ENCODE data around the gene KIF5A.

Gene KIF5A

DNA sequence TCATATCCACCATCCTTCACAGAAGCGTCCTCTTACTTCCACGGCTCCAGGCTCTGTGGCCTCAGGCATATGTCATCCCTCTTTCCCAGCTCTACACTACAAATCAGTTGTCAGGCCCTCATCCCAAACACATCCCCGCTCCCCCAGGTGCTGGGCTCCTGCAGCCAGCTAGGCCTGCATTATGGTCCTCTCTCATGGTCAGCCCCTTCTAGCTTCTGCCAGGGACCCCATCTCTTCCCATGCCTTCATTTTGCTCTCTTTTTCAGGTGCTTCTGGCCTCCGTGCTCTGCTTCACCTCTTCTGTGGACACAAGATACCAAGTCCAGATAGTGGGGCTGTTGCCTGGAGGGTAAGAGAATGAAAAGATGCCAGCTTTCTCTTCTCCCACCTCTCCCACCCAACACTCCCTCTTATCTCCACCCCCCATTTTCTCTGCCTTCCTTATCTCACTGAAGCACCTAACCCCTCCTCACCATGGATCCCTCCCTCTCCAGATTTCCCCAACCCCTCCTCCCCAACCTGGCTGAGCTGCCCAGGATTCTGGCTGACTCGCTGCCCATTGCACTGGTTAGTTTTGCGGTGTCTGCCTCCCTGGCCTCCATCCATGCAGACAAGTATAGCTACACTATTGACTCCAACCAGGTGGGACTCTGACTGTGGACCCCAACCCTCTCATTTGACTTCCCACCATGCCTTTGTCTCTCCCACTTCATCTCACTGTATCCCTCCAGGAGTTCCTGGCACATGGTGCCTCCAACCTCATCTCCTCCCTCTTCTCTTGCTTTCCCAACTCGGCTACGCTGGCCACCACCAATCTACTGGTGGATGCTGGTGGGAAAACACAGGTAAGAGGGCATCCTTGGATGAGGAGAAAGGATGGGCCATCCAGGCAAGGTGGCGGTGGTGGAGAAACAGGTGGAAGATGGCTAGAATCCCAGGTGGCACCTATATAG lies 72.7 kb downstream of the KIF5A start:
- DNase-seq = no peak

DNA sequence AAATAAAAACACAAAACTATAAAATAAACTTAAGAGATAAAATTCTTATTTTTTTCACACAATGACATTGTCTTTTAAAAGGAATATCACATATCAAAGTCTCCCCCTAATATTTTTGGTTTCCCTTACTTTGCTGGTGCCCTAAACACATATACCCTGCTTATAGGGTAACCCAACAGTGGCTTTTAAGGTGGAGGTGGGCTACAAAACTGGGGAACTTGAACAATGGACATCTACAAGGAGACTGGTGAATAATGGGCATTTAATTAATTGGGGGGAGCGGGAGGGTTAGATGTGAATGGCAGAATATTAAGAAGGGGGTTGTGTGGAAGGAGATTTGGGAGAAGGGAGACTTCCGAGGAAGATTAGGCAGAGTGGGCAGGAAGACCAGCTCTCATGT lies 73.5 kb downstream of the KIF5A start:
- DNase-seq = no peak

DNA sequence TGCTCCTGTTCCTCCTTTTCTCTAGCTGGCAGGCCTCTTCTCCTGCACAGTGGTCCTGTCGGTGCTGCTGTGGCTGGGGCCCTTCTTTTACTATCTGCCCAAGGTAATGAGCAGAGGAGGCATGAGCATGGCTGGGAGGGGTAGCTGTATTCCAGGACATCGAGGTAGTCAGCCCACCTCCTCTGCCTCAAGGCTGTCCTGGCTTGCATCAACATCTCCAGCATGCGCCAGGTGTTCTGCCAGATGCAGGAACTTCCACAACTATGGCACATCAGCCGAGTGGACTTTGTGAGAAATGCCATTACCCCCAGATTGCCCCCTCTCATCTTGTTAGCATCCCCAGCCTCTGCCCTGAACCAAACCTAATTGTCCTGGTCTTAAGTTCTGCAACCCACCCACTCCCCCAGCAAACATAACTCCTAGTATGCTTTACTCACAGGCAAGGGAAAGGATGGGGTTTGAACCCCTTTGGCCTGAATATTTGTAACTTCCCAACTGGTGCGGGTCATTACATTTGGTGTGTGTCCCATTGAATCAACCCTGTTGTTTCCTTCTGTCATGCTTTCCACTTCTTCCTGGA lies 74.1 kb downstream of the KIF5A start:
- no peak for DNase-seq

DNA sequence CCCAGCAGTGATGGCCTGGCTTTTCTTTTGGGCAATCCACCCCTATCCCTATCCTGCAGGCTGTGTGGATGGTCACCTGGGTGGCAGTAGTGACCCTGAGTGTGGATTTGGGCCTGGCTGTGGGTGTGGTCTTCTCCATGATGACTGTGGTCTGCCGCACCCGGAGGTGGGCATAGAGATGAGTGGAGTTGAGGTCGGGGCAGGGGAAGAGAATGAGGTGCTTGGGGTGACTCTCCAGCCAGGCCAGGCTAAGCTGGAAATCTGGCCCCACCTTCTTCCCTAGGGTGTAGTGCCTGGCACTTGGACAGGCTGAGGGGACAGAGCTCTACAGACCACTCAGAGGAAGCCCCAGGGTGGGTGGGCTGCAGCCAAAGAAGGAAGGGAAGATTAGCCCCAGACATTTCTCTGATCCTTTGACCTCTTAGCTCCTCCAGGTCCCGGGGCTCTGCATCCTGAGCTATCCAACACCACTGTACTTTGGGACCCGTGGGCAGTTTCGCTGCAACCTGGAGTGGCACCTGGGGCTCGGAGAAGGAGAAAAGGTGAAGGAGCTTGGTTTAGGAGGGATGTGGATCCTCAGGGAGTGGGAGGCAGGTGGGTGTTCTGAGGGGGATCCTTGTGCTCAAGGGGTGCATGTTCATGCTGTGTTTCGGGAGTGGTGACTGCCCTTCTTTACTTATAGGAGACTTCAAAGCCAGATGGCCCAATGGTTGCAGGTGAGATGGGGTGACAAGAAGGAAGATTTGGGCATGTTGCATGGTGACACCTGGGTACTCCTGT lies 74.8 kb downstream of the KIF5A start:
- DNase-seq = no peak

DNA sequence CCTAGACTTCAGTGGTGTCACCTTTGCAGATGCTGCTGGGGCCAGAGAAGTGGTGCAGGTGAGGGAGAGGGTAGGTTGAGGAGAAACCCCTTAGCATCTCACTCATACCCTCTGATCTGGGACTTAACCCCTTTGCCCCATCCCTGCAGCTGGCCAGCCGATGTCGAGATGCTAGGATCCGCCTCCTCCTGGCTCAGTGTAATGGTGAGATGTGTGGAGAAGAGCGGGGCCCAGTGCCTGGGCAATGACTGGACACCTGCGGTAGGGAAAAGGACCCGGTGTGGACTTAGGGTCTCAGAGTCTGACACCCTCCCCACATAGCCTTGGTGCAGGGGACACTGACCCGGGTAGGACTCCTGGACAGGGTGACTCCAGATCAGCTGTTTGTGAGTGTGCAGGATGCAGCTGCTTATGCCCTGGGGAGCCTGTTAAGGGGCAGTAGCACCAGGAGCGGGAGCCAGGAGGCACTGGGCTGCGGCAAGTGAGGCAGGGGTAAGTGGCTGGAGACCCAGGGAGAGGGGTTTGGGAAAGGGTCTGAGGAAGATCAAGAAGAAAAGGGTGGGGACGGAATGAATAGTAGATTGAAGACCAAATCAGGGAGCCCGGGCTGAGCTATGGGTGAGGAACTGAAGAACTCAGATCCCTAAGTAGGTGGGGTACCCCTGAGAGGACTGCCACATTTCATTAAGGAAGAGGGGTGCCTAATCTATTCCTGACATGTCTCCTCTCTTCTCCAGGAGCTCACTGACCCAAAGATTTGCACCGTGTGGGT lies 75.6 kb downstream of the KIF5A start:
- DNase-seq = no peak

DNA sequence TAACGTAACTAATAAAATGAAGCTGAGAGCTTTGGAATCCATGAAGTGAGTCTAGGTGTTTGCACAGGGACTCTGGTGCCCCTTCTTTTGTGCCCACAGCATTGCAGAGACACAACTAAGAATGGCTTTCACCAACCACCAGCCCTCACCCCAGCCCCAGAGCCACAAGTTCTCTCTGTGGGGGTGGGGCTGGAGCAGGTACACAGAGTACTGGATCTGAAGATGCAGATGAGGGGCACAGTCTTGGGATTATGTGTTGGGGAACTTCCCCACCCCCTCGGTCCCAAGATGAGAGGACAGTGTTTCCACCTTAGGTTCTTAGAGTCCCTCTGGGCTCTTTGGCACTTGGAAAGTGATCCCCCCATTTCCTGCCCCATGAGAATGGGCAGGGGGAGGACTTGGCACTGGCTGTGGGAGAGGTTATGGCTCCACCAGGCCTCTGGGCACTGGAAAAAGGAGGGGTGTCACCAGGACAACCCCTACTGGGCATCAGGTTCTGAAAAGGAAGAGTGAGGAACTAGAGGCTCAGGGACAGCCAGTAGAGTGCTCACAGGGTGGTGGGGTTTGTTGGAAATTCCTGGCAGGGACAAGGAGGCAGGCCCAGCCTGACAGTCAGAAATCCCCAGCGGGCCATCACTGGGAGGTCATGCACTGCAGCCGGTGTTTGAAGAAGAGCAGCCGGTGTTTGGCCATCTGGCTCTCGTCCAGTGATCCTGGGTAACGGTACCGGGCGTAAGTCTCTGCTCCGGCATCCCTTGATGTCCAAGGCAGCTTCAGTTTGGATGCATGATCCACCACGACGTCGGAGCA lies 76.5 kb downstream of the KIF5A start:
- no peak for DNase-seq

DNA sequence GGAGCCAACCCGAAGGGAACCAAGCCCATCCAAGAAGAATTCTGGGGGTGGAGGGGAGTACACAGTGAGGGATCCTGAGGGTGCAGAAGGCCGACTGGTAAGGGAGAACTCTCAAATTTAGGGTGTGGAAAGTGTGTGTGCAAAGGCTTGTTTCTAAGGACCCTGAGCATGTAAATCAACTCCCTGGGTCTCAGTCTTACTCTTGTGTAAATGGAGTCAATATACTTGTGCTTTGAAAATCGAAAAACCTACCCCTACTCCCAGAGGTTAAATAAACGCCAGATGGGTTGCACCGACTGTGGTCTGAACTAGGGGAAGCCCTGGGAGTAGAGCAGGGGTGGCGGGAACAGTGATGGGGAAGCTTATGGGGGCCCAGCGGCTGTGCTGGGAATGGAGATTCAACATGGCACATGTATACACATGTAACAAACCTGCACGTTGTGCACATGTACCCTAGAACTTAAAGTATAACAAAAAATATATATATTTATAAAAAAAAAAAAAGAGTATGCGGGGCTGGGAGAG lies 77.1 kb downstream of the KIF5A start:
- no peak for DNase-seq

DNA sequence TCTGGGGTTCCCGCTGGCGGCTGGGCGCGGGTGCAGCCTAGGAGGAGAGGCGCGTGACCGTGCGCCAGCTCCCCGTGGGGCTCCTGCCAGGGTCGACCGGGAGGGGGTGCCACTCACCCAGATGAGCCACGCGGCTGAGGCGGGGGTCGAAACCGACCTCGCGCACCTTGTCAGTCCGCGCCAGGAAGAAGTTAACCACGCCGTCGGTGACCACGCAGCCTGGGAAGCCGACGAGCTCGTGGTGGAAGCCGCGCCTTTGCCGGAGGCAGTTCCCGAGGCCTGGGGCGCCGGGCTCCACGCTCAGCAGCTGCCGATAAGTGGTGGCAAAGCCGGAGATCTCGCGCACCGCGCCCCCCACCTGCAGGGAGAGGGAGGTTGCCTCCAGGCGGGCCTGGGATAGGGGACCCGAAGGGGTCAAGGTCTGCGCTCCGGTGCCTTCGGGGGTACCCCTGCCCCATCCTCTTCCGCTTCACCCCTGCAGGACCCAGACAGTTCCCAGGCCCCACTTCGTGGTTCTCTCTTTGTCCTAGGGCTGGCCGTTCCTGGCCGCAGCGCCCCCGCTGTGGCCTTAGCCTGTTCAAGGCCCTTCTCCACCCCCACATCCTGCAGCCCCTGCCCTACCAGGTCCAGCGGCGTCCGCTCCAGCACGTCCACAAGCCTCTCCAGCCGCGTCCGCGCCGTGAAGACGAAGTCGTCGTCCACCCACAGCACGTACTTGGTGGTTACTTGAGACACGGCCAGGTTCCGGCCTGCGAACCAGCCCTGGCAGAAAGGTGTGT lies 77.8 kb downstream of the KIF5A start:
- no peak for DNase-seq

DNA sequence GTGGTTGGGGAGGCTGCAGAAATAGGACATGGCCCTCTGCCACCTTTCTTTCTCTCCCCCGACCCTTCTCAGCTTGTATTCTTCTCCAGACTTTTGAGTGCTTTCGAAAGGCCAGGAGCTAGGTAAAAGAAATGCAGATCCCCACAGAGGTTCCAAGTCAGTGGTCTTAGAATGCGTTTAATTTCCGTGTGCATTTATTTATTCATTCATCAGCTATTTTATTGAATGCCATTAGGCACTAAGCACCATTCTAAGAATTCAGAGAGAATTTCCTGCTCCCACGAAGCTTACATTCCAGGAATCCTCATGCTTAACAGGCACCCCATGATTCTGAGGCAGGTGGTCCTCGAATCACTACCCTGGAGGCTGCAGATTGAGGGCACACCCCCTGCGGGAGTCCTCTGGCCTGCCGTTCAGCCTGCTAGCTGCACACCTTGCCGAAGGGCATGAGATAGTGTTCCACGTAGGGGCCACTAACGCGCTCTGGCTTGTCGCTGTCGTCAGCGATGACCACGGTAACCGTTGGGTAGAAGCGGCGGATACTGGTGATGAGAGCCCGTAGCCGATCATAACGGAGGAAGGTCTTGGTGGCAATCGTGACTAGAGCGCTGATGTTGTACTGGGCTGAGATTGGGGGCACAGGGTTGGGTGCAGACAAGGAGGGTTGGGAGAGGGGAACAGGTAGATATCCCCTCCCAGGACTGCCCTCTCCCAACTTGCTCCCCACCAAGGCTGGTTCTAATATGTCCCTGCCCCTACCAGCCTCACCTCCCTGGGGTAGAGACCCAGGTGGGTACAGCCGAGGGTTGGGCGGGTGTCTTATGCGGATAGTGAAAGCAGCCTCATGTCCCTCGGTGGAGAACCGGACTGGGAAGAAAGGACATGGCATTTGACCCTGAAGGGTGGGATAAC lies 78.7 kb downstream of the KIF5A start:
- no peak for DNase-seq

DNA sequence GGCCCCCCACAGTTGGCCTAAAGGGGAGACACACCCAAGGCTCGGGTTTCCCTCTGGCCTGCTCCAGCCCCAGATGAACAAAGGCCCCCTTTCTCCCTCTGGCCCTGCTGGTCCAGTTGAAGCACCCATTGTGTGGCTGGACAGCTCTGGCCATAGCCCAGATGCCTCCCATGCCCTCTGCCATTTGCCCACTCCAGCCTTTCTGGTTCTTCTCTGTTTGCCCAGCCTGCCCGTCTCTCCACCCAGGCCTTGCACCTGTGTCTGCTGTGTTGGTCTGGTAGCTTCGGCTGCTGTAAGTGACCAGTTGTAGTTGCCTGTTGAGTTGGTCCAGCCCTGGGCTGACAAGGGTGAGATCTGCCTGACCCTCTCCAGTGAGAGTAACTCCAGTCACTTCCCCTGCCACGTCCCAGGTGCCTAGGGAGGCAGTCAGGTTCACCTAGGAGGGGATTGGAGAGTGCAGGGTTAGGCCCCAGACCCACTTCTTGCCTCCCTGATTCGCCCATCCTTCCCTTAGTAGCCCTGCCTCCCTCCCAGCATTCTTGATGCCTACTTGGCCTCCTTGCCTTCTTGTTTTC lies 80.1 kb downstream of the KIF5A start:
- no peak for DNase-seq

DNA sequence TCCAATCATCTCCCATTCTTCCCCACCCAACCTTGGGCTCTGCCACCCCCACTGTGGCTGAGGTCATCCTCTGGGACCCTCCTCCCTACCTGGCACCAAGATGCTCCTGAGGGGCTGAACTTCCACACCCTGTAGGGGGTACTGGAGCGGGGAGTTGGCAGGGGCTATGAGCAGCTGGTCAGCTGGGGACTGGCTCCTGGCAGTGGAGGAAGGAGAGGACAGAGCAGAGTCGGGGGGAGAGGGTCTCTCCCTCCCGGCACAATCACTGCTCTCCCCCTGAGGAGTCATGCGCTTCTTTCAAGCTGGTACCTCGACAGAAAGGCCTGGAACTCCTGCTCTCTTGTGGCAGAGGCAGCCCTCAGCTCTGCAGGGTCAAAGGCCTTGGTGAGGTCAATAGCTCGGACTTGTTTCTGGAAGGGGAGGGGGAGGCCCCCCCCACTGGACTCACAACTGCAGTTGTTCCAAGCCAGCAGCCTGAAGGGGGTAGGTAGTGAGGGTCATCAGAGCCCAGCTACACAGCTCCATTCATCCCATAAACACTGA lies 81.1 kb downstream of the KIF5A start:
- DNase-seq = no peak

DNA sequence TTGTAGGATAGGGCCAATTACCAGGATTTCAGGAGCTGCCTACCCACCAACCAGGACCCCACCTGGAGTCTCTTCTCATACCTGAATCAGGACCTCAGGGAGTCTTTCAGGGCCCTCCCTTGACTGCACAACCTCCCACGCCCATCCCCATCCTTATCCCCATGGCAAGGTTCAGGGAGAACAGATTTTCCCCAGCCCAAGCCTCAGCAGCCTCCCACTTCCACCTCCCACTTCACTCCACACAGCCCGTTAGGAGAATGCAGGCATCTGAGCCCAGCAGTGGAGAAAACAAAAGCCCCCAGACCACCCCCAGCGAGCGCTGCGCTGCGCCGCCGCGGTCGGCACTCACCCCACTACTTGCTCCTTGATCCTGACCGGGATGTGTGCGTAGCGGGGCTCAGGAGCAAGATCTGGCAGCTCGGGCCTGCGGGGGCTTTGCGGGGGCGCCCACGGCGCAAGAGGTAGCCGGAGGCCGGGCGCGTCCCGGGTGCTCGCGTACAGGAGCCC lies 81.8 kb downstream of the KIF5A start:
- no peak for DNase-seq

DNA sequence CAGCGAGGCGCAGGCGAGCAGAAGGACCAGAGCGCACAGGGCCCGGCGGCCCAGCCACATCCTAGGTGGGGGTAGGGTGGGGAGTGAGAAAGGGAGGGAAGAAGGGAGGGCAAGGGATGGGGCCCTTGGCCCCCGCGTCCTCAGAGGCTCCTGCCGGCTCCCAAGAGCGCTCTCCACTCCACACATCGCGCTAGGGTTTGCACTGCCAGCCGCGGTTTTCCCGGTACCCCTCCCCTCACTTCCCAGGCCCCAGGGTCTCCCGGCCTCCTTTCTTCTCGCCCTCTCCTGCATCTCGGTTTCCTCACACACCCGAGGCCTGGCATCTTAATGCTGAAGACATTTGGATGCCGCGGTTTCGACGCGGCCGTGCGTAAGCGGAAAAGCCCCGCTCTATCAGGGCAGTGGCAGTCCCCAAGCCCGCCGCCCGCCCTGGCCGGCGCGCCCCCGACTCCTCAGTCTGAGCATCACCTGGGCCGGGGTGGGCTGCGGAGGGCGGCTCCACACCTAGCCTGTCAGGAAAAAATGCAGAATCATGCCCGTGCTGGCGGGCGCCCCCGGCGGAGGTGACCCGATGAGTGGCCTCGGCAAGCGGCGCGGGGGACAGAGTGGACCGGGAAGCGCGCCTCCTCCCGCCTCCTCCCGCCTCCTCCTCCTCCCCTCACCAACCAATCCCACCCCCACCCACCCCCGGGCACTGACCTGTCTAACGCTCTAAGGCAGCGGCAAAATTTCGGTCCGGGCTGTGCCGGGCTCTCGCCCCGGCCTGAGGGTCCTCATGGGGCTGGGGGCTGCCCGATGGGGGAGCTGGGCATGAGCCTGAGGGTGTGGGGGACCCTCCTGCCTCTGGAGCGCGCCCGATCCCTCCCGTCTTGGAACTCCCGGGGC lies 82.5 kb downstream of the KIF5A start:
- DNase-seq = peak; percentile 59

DNA sequence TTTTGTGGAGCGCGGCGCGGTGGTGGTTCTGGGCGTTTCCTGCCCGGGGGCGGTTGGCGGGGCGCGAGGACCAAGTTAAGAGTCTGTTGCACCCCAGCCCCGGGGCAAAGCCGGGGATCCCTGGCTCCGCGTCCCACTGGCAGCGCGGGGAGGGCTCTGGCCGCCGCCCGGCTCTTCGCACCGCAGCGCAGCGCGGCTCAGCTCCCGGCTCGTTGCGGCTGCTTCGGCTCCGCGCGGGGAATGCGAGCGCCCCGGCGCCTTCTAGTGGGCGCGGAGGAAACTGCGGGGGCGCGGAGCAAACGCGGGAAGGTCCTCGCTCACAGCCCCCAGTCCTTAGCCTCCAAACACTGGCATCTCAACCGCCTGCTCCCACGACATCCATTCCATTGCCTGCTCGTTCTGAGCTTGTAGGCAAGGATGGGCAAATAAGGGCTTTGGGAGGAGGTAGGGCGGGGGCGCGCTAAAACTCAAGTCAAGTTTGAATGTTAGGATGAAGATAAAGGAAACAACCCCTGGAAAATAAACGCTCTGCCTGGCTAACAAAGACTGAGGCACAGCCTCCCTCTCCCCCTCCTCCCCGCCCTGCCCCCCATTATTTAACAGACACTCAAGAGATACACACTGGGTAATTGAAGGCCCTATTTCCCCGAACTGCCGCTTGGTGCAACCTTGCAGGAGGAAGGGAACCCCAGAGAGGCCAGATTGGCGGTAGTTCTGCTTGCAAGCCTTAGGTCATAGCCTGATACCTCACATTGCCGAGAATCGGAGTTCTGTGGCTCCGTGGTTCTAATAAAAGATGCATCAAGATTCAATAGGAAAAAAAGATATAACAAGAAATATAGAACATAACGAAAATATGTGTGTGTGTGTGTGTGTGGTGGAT lies 83.4 kb downstream of the KIF5A start, which contains the start of gene B4GALNT1:
Gene B4GALNT1 (minus strand): TSS at position 244 of the 883 bp plus-strand sequence. CDS start 1,069 bp downstream, outside the sequence.
- DNase-seq = peak; percentile 89
